Heart left ventricle (tissue), 16 donors: ENCODE results near the gene DVL1. TPM values are rescaled to one million over a fixed set of nuclear protein-coding genes. Genes with fewer than 3 reads are reported as not detected.
A peak's percentile ranks its signal among the peaks of the same experiment; 100 is the strongest.
"Not testable (repeated sequence)": the region's sequence is repeated elsewhere in the genome, so short reads cannot be mapped to it uniquely, and the experiment has no call there.

Source experiments
- ATAC-seq, 4 donors: fragments of 200-7000 bp; cut with Tn5 transposase; one replicate each; pipeline ENCODE4 v1.9.1; 2020 to 2022; ENCODE audit warnings: moderate library complexity in 4 of 4, mild to moderate bottlenecking in 3 of 4, moderate number of reproducible peaks in 1 of 4
- DNase-seq, 5 donors: peaks; one replicate each; pipeline ENCODE4 v3.0.0-alpha.2; 2020
- H3K27ac ChIP-seq, 12 donors: fragments of 200-600 bp; sonication (generic) in 4 of 12; one replicate each; pipeline versions ENCODE4 v1.5.0 to v1.8.0; 2016 to 2022; ENCODE audit warnings: mild to moderate bottlenecking in 2 of 12
- H3K27me3 ChIP-seq, 9 donors: fragments of 200-600 bp; sonication (generic) in 2 of 9; one replicate each; pipeline versions ENCODE4 v1.5.1 to v1.8.0; 2016 to 2022; ENCODE audit warnings: mild to moderate bottlenecking in 3 of 9
- H3K36me3 ChIP-seq, 9 donors: fragments of 200-600 bp; sonication (generic) in 2 of 9; one replicate each; pipeline versions ENCODE4 v1.5.0 to v1.8.0; 2018 to 2022; ENCODE audit warnings: mild to moderate bottlenecking in 2 of 9
- H3K4me1 ChIP-seq, 12 donors: fragments of 200-600 bp; sonication (generic) in 4 of 12; one replicate each; pipeline versions ENCODE4 v1.5.0 to v1.8.0; 2016 to 2022; ENCODE audit warnings: mild to moderate bottlenecking in 3 of 12
- H3K4me3 ChIP-seq, 12 donors: fragments of 200-600 bp; sonication (generic) in 4 of 12; one replicate each; pipeline versions ENCODE4 v1.5.0 to v1.8.0; 2017 to 2022; ENCODE audit warnings: mild to moderate bottlenecking in 9 of 12, moderate library complexity in 4 of 12
- H3K9me3 ChIP-seq, 12 donors: fragments of 200-600 bp; sonication (generic) in 4 of 12; one replicate each; pipeline versions ENCODE4 v1.5.0 to v1.8.0; 2016 to 2022; ENCODE audit warnings: mild to moderate bottlenecking in 1 of 12
- CTCF ChIP-seq, 12 donors: fragments of 200-600 bp; sonication (generic) in 4 of 12; IDR thresholded peaks; one replicate each; pipeline versions ENCODE4 v1.5.0 to v1.8.0; 2018 to 2022; ENCODE audit warnings: antibody characterized with exemption in 12 of 12, mild to moderate bottlenecking in 5 of 12
- POLR2A ChIP-seq, 2 donors: fragments of 450-650 bp; IDR thresholded peaks; one replicate each; pipeline ENCODE4 v1.6.1; 2017; ENCODE audit warnings: antibody characterized with exemption in 2 of 2, mild to moderate bottlenecking in 2 of 2, moderate library complexity in 2 of 2
- WGBS, 4 donors: extraction: QIAGEN DNeasy Blood & Tissue Kit in 2 of 4; methylation state at CpG; one replicate each; pipeline versions ENCODE4 v1.1.5 to v1.1.7; 2013 to 2018; 5-methylcytosine and 5-hydroxymethylcytosine counted together
- intact Hi-C, 10 donors: fragments of 100-400 bp; cut with DNase I; formaldehyde crosslinking; loops; one replicate each; pipeline versions ENCODE4 v1.11.1 to v1.14.2; 2022
- polyA plus RNA-seq, 2 donors: library from polyadenylated mRNA; stranded (reverse); fragments of 200-250 nt; gene quantifications; one replicate each; pipeline ENCODE4 v1.2.3, GENCODE V29; 2013
- total RNA-seq, 9 donors: library from RNA; depleted of rRNA in 2 of 9; stranded (reverse); fragments of >200 nt in 2 of 9; fragmentation: NEBNext Ultra II Directional in 3 of 9; extraction: Animal tissue kit (Norgen Biotek cat#: 25700) in 3 of 9; gene quantifications; one replicate each; pipeline versions ENCODE4 v1.1.0 to v1.2.4, GENCODE V29; 2016 to 2023
- donor health status: ischemic (EF 13 %, LVEDD 7.1; RV severe dilation, severe dysfunction).
- donor health status: healthy with polysubstance abuse.
- donor health status: DM: no; HTN: yes; CAD: no.
- donor health status: DM: no; HTN: no; CAD: no.
- donor health status: ischemic (EF 25% LVEDD 6.9; RV normal size, moderate dysfunction).
- donor health status: ischemic (EF 25% LVEDD 5.7; RV mildly dilated, moderate dysfunction).
- donor health status: healthy.
- donor health status: DM: yes; HTN: yes; CAD: no.
- donor health status: ischemic (EF 35%, LVEDD 5.7; RV mildly dilated, moderate dysfunction).
- donor health status: nonischemic (EF 11% LVEDD 7.7; RV severe dilation, severe dysfunction).
- donor health status: DM: yes; HTN: yes; CAD: no.
- donor health status: PGD.
- donor health status: ischemic (EF 29% LVEDD 5.4; RV normal size, mild dysfunction).
- donor health status: nonischemic (EF 23%, LVEDD 6.1; RV moderate dilation, normal function).

Gene DVL1
- total and polyA plus RNA-seq, 11 donors: 75.3 to 177 (median 87.1) TPM

GRCh38 chr1:1318131-1318652 is 31.0 kb downstream of the DVL1 start:
- H3K9me3 ChIP-seq: no peaks in the 10 kb centered on the region
- ATAC-seq (peak; percentile 65 to 83 (median 73)), DNase-seq (peak in 4 of 5 donors; percentile 72 to 89 (median 82))
- intact Hi-C loops: no loop called here
- TF ChIP-seq POLR2A (IDR thresholded peaks at IDR 0.05): no peak
- no peak for TF ChIP-seq CTCF (IDR thresholded peaks at IDR 0.05)
- peak overlapping the region in 11 of 12 donors; percentile 33 to 81 (median 46) for H3K27ac ChIP-seq
- WGBS, 4 donors: 60 to 66% (median 65%) methylated on average over 9 of the region's 9 CpGs
- H3K4me1 ChIP-seq: peaks cover 0 to 51% (median 29%) of the 10 kb centered on the region in 12 donors
- H3K36me3 ChIP-seq: peaks cover 0 to 70% (median 52%) of the 10 kb centered on the region in 9 donors
- no peak overlapping the region for H3K4me3 ChIP-seq
- no peaks in the 10 kb centered on the region for H3K27me3 ChIP-seq

DNA sequence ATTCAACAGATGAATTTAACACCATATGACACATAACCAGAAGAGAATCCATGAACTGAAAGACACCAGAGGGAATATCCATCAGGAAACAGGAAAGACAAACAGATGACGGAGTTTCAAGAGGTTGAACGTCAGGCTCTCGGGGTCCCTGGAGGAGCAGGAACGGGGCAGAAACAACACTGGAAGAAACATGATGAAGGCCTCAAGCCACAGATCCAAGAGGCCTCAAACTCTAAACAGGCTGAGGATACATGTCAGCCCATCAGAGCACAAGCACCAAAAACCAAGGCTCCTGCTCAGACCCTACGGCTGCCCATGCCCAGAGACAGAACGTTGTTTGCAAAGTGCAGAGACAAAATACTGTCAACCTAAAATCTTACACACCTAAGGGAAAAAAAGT is 31.8 kb downstream of the DVL1 start:
- Histone ChIP-seq H3K36me3 (peaks cover 0 to 78% (median 59%) of the 10 kb centered on the region in 9 donors), H3K4me1 (peaks cover 0 to 43% (median 26%) of the 10 kb centered on the region in 12 donors), H3K9me3 (no peaks in the 10 kb centered on the region), H3K27ac (peak overlapping the region in 10 of 12 donors; percentile 1 to 81 (median 53)), H3K4me3 (no peak overlapping the region), H3K27me3 (no peaks in the 10 kb centered on the region)
- TF ChIP-seq POLR2A (IDR thresholded peaks at IDR 0.05) (no peak), CTCF (IDR thresholded peaks at IDR 0.05) (no peak)
- intact Hi-C loops: no loop called here
- 77 to 88% (median 82%) methylated on average over 6 of the region's 6 CpGs for WGBS, 4 donors
- ATAC-seq: no peak
- no peak for DNase-seq

- ATAC-seq, intact Hi-C loops, DNase-seq, H3K27me3 ChIP-seq, H3K9me3 ChIP-seq, H3K4me3 ChIP-seq: not testable (repeated sequence)
- Histone ChIP-seq H3K27ac (peak overlapping the region in 1 of 12 donors; percentile 81), H3K4me1 (peaks cover 0 to 31% (median 18%) of the 10 kb centered on the region in 12 donors), H3K36me3 (peaks cover 0 to 86% (median 70%) of the 10 kb centered on the region in 9 donors)
- 90 to 94% (median 92%) methylated on average over 8 of the region's 8 CpGs for WGBS, 4 donors
These were observed 33.0 kb downstream of the DVL1 start for GRCh38 chr1:1316199-1316598.

DNA sequence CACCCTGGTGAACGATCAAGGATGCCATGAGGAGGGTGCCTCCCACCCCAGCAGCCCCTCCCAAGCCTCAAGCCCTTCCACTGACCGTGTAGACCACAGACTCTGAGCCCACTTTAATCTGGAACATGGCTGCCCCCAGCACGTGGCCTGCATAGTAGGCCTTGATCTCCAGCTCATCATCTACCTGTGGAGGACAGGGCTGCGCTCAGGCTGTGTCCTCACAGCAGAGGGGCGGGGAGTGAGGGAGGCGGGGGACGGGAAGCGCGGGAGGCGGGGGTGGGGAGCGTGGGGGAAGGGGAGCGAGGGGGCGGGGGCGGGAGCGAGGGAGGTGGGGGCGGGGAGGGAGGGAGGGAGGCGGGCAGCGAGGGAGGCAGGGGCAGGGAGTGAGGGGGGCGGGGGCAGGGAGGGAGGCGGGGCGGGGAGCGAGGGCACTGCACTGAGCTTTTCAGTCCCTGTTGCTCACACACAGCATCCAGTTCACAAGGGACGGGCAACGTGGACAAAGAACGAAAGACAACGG is 33.7 kb downstream of the DVL1 start:
- no peak for ATAC-seq
- no peak for DNase-seq
- Histone ChIP-seq H3K9me3 (no peaks in the 10 kb centered on the region), H3K27me3 (no peaks in the 10 kb centered on the region), H3K36me3 (peaks cover 0 to 88% (median 77%) of the 10 kb centered on the region in 9 donors), H3K27ac (peak overlapping the region in 1 of 12 donors; percentile 49), H3K4me3 (no peak overlapping the region), H3K4me1 (peaks cover 0 to 24% (median 12%) of the 10 kb centered on the region in 12 donors)
- no peak for TF ChIP-seq CTCF (IDR thresholded peaks at IDR 0.05)
- no peak for TF ChIP-seq POLR2A (IDR thresholded peaks at IDR 0.05)
- WGBS, 4 donors: 71 to 84% (median 80%) methylated on average over 16 to 25 of the region's 26 CpGs
- intact Hi-C loops: no loop called here
